K562 (cell line): Measurements from ENCODE around the gene MTOR. TPM values are rescaled to one million over a fixed set of nuclear protein-coding genes. Genes with fewer than 3 reads are reported as not detected.
A peak's percentile ranks its signal among the peaks of the same experiment; 100 is the strongest.

Source experiments
- CBX1 ChIP-seq: sonication (generic); IDR thresholded peaks from 2 replicates; pipeline ENCODE4 v1.6.1; 2016; ENCODE audit warnings: antibody characterized with exemption, low read depth, mild to moderate bottlenecking
- HMG20B ChIP-seq: fragments of 250-450 bp; sonication (Bioruptor Pico); IDR thresholded peaks from 2 replicates; pipeline ENCODE4 v1.5.0; 2021; ENCODE audit warnings: mild to moderate bottlenecking
- NR4A1 ChIP-seq, 2 experiments: fragments of 250-450 bp in 1 of 2; fragments of 450-650 bp in 1 of 2; sonication (Bioruptor Pico) in 1 of 2; IDR thresholded peaks; 2 replicates each; pipeline versions ENCODE4 v1.4.0 to v1.6.1; 2016 to 2020; ENCODE audit warnings: mild to moderate bottlenecking in 2 of 2, missing compliant biosample characterization in 1 of 2, missing genetic modification characterization in 1 of 2, moderate library complexity in 1 of 2
- PCBP2 ChIP-seq: fragments of 200-400 bp; formaldehyde crosslinking; IDR thresholded peaks from 2 replicates; pipeline ENCODE4 v1.6.1; 2018; ENCODE audit warnings: low read length, low read depth, mild to moderate bottlenecking, moderate library complexity; ENCODE audit not compliant: poor library complexity, severe bottlenecking
- PML ChIP-seq: IDR thresholded peaks from 2 replicates; pipeline ENCODE4 v1.6.1; 2012; ENCODE audit warnings: low read length, inconsistent platforms
- POLR2G ChIP-seq: fragments of 200-400 bp; formaldehyde crosslinking; IDR thresholded peaks from 2 replicates; pipeline ENCODE4 v1.6.1; 2017; ENCODE audit warnings: low read depth, mild to moderate bottlenecking, antibody characterized with exemption, low read length, moderate library complexity
- PURB ChIP-seq: sonication (generic); formaldehyde crosslinking; IDR thresholded peaks from 2 replicates; pipeline ENCODE4 v1.9.0; 2021; ENCODE audit warnings: low read depth, mild to moderate bottlenecking, missing genetic modification reagents
- RBM39 ChIP-seq: fragments of 200-400 bp; formaldehyde crosslinking; optimal IDR thresholded peaks from 2 replicates; pipeline ENCODE3; 2018; ENCODE audit warnings: low read depth, low read length
- TAF1 ChIP-seq: IDR thresholded peaks from 2 replicates; pipeline ENCODE4 v1.6.1; 2011; ENCODE audit warnings: mild to moderate bottlenecking, low read length, moderate library complexity; ENCODE audit not compliant: insufficient read depth, control insufficient read depth, severe bottlenecking; ENCODE audit errors: extremely low read depth
- ZBTB7A ChIP-seq: IDR thresholded peaks from 2 replicates; pipeline ENCODE4 v1.6.1; 2011; ENCODE audit warnings: low read depth, mild to moderate bottlenecking, low read length, moderate library complexity, borderline replicate concordance; ENCODE audit not compliant: control insufficient read depth
- ZMIZ1 ChIP-seq, 2 experiments: fragments of 150-350 bp in 1 of 2; IDR thresholded peaks; 2 replicates each; pipeline ENCODE4 v1.6.1; 2012 to 2016; ENCODE audit warnings: low read depth in 2 of 2, low read length in 2 of 2, mild to moderate bottlenecking in 1 of 2, moderate library complexity in 1 of 2
- ZNF561 ChIP-seq: fragments of 450-650 bp; formaldehyde crosslinking; conservative IDR thresholded peaks from 2 replicates; pipeline ENCODE4 v1.4.0; 2020; ENCODE audit warnings: mild to moderate bottlenecking, moderate library complexity
- polyA plus RNA-seq, 8 experiments: library from polyadenylated mRNA; depleted of rRNA in 4 of 8; stranded (reverse) in 5 of 8; unstranded in 3 of 8; fragments of >200 nt; fragmentation: Nextera tagmentation in 2 of 8; fragmentation: Illumina TruSeq in 1 of 8; extraction: Ambion mirVana in 2 of 8; extraction: Trizol in 1 of 8; gene quantifications; 2 replicates each; pipeline versions ENCODE4 v1.2.1 to v1.2.3, GENCODE V29; 2011 to 2014; ENCODE audit warnings: inconsistent platforms in 1 of 8, missing spikeins in 1 of 8
- total RNA-seq, 7 experiments: library from RNA; depleted of rRNA in 6 of 7; stranded (reverse); fragments of >200 nt in 6 of 7; fragmentation: Illumina TruSeq in 2 of 7; extraction: Trizol in 2 of 7; gene quantifications; 2 replicates each; pipeline versions ENCODE4 v1.2.1 to v1.2.3, GENCODE V29; 2011 to 2021; ENCODE audit warnings: low replicate concordance in 1 of 7
- TF ChIP-seq, protein P1 (sequence below): fragments of 450-650 bp; IDR thresholded peaks from 2 replicates; pipeline ENCODE4 v1.6.1; 2016; ENCODE audit warnings: mild to moderate bottlenecking
- TF ChIP-seq, protein P2 (sequence below): fragments of 450-650 bp; IDR thresholded peaks from 2 replicates; pipeline ENCODE4 v1.6.1; 2016; ENCODE audit warnings: antibody characterized with exemption
- TF ChIP-seq, protein P3 (sequence below), 2 experiments: fragments of 450-650 bp in 1 of 2; IDR thresholded peaks; 2 replicates each; pipeline ENCODE4 v1.6.1; 2011 to 2017; ENCODE audit warnings: low read depth in 2 of 2, antibody characterized with exemption in 1 of 2, borderline replicate concordance in 1 of 2, low read length in 1 of 2, mild to moderate bottlenecking in 1 of 2, mixed read lengths in 1 of 2; ENCODE audit not compliant: control insufficient read depth in 1 of 2

Gene MTOR
- total and polyA plus RNA-seq, 9 of the 15 experiments (the other 6 are each of a cell fraction or from before 2014, with no cell fraction given) = 11.4 to 71.4 (median 52.2) TPM

GRCh38 chr1:11273595-11274234 lies 11.4 kb upstream of the MTOR start (continued):
- no peak for TF ChIP-seq HMG20B (CRISPR knock-in tag)
- TF ChIP-seq RBM39 = no peak
- TF ChIP-seq, protein P1, sequence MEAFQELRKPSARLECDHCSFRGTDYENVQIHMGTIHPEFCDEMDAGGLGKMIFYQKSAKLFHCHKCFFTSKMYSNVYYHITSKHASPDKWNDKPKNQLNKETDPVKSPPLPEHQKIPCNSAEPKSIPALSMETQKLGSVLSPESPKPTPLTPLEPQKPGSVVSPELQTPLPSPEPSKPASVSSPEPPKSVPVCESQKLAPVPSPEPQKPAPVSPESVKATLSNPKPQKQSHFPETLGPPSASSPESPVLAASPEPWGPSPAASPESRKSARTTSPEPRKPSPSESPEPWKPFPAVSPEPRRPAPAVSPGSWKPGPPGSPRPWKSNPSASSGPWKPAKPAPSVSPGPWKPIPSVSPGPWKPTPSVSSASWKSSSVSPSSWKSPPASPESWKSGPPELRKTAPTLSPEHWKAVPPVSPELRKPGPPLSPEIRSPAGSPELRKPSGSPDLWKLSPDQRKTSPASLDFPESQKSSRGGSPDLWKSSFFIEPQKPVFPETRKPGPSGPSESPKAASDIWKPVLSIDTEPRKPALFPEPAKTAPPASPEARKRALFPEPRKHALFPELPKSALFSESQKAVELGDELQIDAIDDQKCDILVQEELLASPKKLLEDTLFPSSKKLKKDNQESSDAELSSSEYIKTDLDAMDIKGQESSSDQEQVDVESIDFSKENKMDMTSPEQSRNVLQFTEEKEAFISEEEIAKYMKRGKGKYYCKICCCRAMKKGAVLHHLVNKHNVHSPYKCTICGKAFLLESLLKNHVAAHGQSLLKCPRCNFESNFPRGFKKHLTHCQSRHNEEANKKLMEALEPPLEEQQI = no peak
- TF ChIP-seq ZNF561 (CRISPR knock-in tag) = no peak
- TF ChIP-seq, protein P2, sequence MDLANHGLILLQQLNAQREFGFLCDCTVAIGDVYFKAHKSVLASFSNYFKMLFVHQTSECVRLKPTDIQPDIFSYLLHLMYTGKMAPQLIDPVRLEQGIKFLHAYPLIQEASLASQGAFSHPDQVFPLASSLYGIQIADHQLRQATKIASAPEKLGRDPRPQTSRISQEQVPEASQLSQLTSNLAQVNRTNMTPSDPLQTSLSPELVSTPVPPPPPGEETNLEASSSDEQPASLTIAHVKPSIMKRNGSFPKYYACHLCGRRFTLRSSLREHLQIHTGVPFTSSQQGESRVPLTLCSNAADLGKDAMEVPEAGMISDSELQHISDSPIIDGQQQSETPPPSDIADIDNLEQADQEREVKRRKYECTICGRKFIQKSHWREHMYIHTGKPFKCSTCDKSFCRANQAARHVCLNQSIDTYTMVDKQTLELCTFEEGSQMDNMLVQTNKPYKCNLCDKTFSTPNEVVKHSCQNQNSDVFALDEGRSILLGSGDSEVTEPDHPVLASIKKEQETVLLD = no peak
- TF ChIP-seq, protein P3, sequence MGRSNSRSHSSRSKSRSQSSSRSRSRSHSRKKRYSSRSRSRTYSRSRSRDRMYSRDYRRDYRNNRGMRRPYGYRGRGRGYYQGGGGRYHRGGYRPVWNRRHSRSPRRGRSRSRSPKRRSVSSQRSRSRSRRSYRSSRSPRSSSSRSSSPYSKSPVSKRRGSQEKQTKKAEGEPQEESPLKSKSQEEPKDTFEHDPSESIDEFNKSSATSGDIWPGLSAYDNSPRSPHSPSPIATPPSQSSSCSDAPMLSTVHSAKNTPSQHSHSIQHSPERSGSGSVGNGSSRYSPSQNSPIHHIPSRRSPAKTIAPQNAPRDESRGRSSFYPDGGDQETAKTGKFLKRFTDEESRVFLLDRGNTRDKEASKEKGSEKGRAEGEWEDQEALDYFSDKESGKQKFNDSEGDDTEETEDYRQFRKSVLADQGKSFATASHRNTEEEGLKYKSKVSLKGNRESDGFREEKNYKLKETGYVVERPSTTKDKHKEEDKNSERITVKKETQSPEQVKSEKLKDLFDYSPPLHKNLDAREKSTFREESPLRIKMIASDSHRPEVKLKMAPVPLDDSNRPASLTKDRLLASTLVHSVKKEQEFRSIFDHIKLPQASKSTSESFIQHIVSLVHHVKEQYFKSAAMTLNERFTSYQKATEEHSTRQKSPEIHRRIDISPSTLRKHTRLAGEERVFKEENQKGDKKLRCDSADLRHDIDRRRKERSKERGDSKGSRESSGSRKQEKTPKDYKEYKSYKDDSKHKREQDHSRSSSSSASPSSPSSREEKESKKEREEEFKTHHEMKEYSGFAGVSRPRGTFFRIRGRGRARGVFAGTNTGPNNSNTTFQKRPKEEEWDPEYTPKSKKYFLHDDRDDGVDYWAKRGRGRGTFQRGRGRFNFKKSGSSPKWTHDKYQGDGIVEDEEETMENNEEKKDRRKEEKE (IDR thresholded peaks at IDR 0.05; ENCODE audit: borderline replicate concordance in 1 of 2, control insufficient read depth in 1 of 2, low read depth in 2 of 2, low read length in 1 of 2) = no peak
- no peak for TF ChIP-seq PURB (CRISPR knock-in tag)
- no peak for TF ChIP-seq PCBP2
- no peak for TF ChIP-seq POLR2G
- TF ChIP-seq NR4A1 (CRISPR knock-in tag; IDR thresholded peaks at IDR 0.05) = no peak
- TF ChIP-seq NR4A1 (tag; IDR thresholded peaks at IDR 0.05) = no peak
- TF ChIP-seq PML = 0 out of 2 replicates have a peak, but pooled peaks have one; percentile 11
- TF ChIP-seq ZMIZ1 (IDR thresholded peaks at IDR 0.05; ENCODE audit: low read depth in 2 of 2, low read length in 2 of 2) = no peak
- peak; percentile 31; the same call in 1 of the 2 replicates for TF ChIP-seq ZBTB7A
- no peak for TF ChIP-seq TAF1
- TF ChIP-seq CBX1 = no peak
